H1 (cell line): ENCODE results near the gene CNDP1. TPM values are rescaled to one million over a fixed set of nuclear protein-coding genes. Genes with fewer than 3 reads are reported as not detected.

ENCODE experiments used
- CTCF ChIA-PET: fragments of 300-600 bp; sonication (Branson Sonifier 250); formaldehyde crosslinking; loops from one replicate; lab custom pipeline; 2021; ENCODE audit not compliant: partially characterized antibody; lab: Charles Lee
- POLR2A ChIA-PET: fragments of 300-600 bp; sonication (Branson Sonifier 250); formaldehyde crosslinking; loops from one replicate; lab custom pipeline; 2021; ENCODE audit warnings: inconsistent platforms; ENCODE audit not compliant: partially characterized antibody; lab: Charles Lee
- DNase-seq, 2 experiments: peaks; one replicate each; pipeline versions ENCODE4 v3.0.0 to v3.0.0-alpha.2; 2010 to 2022; ENCODE audit warnings: low spot score in 2 of 2, low read depth in 1 of 2, mixed read lengths in 1 of 2
- FAIRE-seq: peaks from 2 replicates; lab custom pipeline; 2011; peaks lifted over from hg19 to GRCh38; lab: Jason Lieb, UNC
- H2AFZ ChIP-seq: 2 replicates; pipeline ENCODE4 v1.8.1; 2012; ENCODE audit warnings: low read length, inconsistent platforms
- H2AK5ac ChIP-seq: 2 replicates; pipeline ENCODE4 v1.6.1; 2013; ENCODE audit warnings: low read depth, low read length
- H2BK120ac ChIP-seq: replicated peaks from 2 replicates; pipeline ENCODE3; 2013; ENCODE audit warnings: low read depth, low read length, inconsistent platforms
- H2BK12ac ChIP-seq: 2 replicates; pipeline ENCODE4 v1.6.1; 2013; ENCODE audit warnings: low read depth, low read length
- H2BK15ac ChIP-seq: 2 replicates; pipeline ENCODE4 v1.6.1; 2013; ENCODE audit warnings: low read length
- H2BK20ac ChIP-seq: 2 replicates; pipeline ENCODE4 v1.6.1; 2013; ENCODE audit warnings: low read length
- H2BK5ac ChIP-seq: 2 replicates; pipeline ENCODE4 v1.6.1; 2013; ENCODE audit warnings: low read depth, low read length
- H3K14ac ChIP-seq: 2 replicates; pipeline ENCODE4 v1.6.1; 2013; ENCODE audit warnings: inconsistent platforms; ENCODE audit not compliant: insufficient read length
- H3K18ac ChIP-seq: 2 replicates; pipeline ENCODE4 v1.6.1; 2013; ENCODE audit warnings: low read length; ENCODE audit errors: extremely low read depth
- H3K23ac ChIP-seq: 2 replicates; pipeline ENCODE4 v1.6.1; 2013; ENCODE audit warnings: inconsistent platforms; ENCODE audit not compliant: insufficient read length
- H3K23me2 ChIP-seq: 2 replicates; pipeline ENCODE4 v1.6.1; 2013; ENCODE audit warnings: low read depth, low read length
- H3K27ac ChIP-seq: 2 replicates; pipeline ENCODE4 v1.6.1; 2011; ENCODE audit warnings: low read depth, low read length, inconsistent platforms
- H3K27me3 ChIP-seq, 4 experiments: replicated peaks in 1 of 4; 1 replicate in 1 of 4; 2 replicates in 3 of 4; pipeline versions ENCODE4 v1.6.1 to v1.8.1; 2011 to 2013; ENCODE audit warnings: low read length in 3 of 4, mild to moderate bottlenecking in 3 of 4, inconsistent platforms in 2 of 4, mixed read lengths in 2 of 4, moderate library complexity in 1 of 4; ENCODE audit not compliant: control insufficient read depth in 3 of 4, insufficient read depth in 3 of 4; ENCODE audit errors: extremely low read depth in 1 of 4
- H3K36me3 ChIP-seq, 4 experiments: 2 replicates each; pipeline versions ENCODE4 v1.6.1 to v1.8.1; 2011 to 2013; ENCODE audit warnings: mild to moderate bottlenecking in 4 of 4, low read length in 3 of 4, moderate library complexity in 2 of 4, control low read depth in 1 of 4, inconsistent platforms in 1 of 4; ENCODE audit not compliant: insufficient read depth in 4 of 4, control insufficient read depth in 2 of 4
- H3K4ac ChIP-seq: replicated peaks from 2 replicates; pipeline ENCODE3; 2013; ENCODE audit warnings: low read length, low read depth, mixed read lengths, inconsistent platforms; ENCODE audit not compliant: insufficient read length
- H3K4me1 ChIP-seq, 4 experiments: replicated peaks in 1 of 4; 1 replicate in 1 of 4; 2 replicates in 3 of 4; pipeline versions ENCODE4 v1.6.1 to v1.8.1; 2011 to 2013; ENCODE audit warnings: low read length in 3 of 4, inconsistent platforms in 2 of 4, mixed read lengths in 1 of 4; ENCODE audit not compliant: insufficient read depth in 4 of 4, control insufficient read depth in 3 of 4
- H3K4me2 ChIP-seq, 2 experiments: 2 replicates each; pipeline versions ENCODE4 v1.6.1 to v1.8.1; 2011 to 2013; ENCODE audit warnings: low read depth in 2 of 2, low read length in 2 of 2, control low read depth in 1 of 2, inconsistent platforms in 1 of 2, mild to moderate bottlenecking in 1 of 2; ENCODE audit not compliant: insufficient read depth in 1 of 2
- H3K4me3 ChIP-seq, 4 experiments: fragments of 200-600, 300-600 bp in 1 of 4; sonication (generic), shearing (Covaris generic), sonication (Bioruptor Twin) in 1 of 4; 2 replicates each; pipeline versions ENCODE4 v1.5.1 to v1.8.1; 2011 to 2016; ENCODE audit warnings: low read length in 4 of 4, low read depth in 3 of 4, control low read depth in 2 of 4, inconsistent platforms in 2 of 4, mild to moderate bottlenecking in 2 of 4, mixed read lengths in 1 of 4, moderate library complexity in 1 of 4; ENCODE audit not compliant: insufficient read depth in 2 of 4; ENCODE audit errors: extremely low read depth in 1 of 4
- H3K56ac ChIP-seq: replicated peaks from 2 replicates; pipeline ENCODE3; 2013; ENCODE audit warnings: low read depth, mild to moderate bottlenecking, mixed read lengths, low read length, inconsistent platforms; ENCODE audit not compliant: insufficient read length
- H3K79me1 ChIP-seq: 2 replicates; pipeline ENCODE4 v1.6.1; 2013; ENCODE audit warnings: low read depth, low read length, control low read depth
- H3K79me2 ChIP-seq, 2 experiments: 2 replicates each; pipeline versions ENCODE4 v1.6.1 to v1.8.1; 2012 to 2013; ENCODE audit warnings: low read length in 2 of 2, mild to moderate bottlenecking in 2 of 2, inconsistent platforms in 1 of 2; ENCODE audit not compliant: insufficient read depth in 2 of 2, control insufficient read depth in 1 of 2
- H3K9ac ChIP-seq, 4 experiments: replicated peaks in 1 of 4; 1 replicate in 1 of 4; 2 replicates in 3 of 4; pipeline versions ENCODE4 v1.6.1 to v1.8.1; 2011 to 2013; ENCODE audit warnings: low read depth in 3 of 4, low read length in 3 of 4, control low read depth in 2 of 4, mild to moderate bottlenecking in 2 of 4, moderate library complexity in 2 of 4, inconsistent platforms in 1 of 4; ENCODE audit errors: extremely low read depth in 1 of 4
- H3K9me3 ChIP-seq, 2 experiments: 2 replicates each; pipeline versions ENCODE4 v1.6.1 to v1.8.1; 2012 to 2013; ENCODE audit warnings: mild to moderate bottlenecking in 2 of 2, moderate library complexity in 2 of 2, control low read depth in 1 of 2, inconsistent platforms in 1 of 2, low read depth in 1 of 2, low read length in 1 of 2, mixed read lengths in 1 of 2; ENCODE audit not compliant: insufficient read depth in 2 of 2
- H4K20me1 ChIP-seq, 2 experiments: replicated peaks in 1 of 2; 2 replicates each; pipeline versions ENCODE3 to v1.8.1; 2011 to 2013; ENCODE audit warnings: inconsistent platforms in 2 of 2, low read length in 2 of 2, mild to moderate bottlenecking in 1 of 2; ENCODE audit not compliant: insufficient read depth in 2 of 2, control insufficient read depth in 1 of 2
- H4K5ac ChIP-seq: 2 replicates; pipeline ENCODE4 v1.6.1; 2013; ENCODE audit warnings: low read length, low read depth, mixed read lengths, inconsistent platforms; ENCODE audit not compliant: insufficient read length
- H4K8ac ChIP-seq: 2 replicates; pipeline ENCODE4 v1.8.0; 2013; ENCODE audit warnings: mild to moderate bottlenecking, moderate library complexity, low read length, inconsistent platforms; ENCODE audit not compliant: insufficient read depth; ENCODE audit errors: extremely low read depth
- H4K91ac ChIP-seq: replicated peaks from 2 replicates; pipeline ENCODE3; 2013; ENCODE audit warnings: low read length, mixed read lengths, inconsistent platforms; ENCODE audit not compliant: insufficient read length
- CBX5 ChIP-seq: fragments of 300-800, 300-1000 bp; sonication (generic); IDR thresholded peaks from 2 replicates; pipeline ENCODE4 v1.7.1; 2016; ENCODE audit warnings: antibody characterized with exemption, low read length, low read depth
- CHD2 ChIP-seq: IDR thresholded peaks from 2 replicates; pipeline ENCODE4 v1.6.1; 2012; ENCODE audit warnings: low read length, improper control_type of control experiment
- CTBP2 ChIP-seq: IDR thresholded peaks from 2 replicates; pipeline ENCODE4 v1.7.0; 2011; ENCODE audit warnings: borderline replicate concordance, mild to moderate bottlenecking, moderate library complexity, mixed read lengths, low read length; ENCODE audit not compliant: insufficient read depth, insufficient read length
- GABPA ChIP-seq: IDR thresholded peaks from 2 replicates; pipeline ENCODE4 v1.6.1; 2011; ENCODE audit warnings: mild to moderate bottlenecking, low read length, moderate library complexity, borderline replicate concordance; ENCODE audit not compliant: insufficient read depth
- GTF2F1 ChIP-seq: IDR thresholded peaks from 2 replicates; pipeline ENCODE4 v1.6.1; 2012; ENCODE audit warnings: low read depth, low read length, improper control_type of control experiment, borderline replicate concordance
- HDAC2 ChIP-seq, 2 experiments: fragments of 300-600 bp in 1 of 2; sonication (generic) in 1 of 2; IDR thresholded peaks; 2 replicates each; pipeline ENCODE4 v1.6.1; 2011 to 2012; ENCODE audit warnings: low read depth in 2 of 2, low read length in 2 of 2, mild to moderate bottlenecking in 2 of 2, moderate library complexity in 2 of 2, borderline replicate concordance in 1 of 2, inconsistent platforms in 1 of 2
- KDM1A ChIP-seq: fragments of 200-600, 300-600 bp; sonication (generic); IDR thresholded peaks from 2 replicates; pipeline ENCODE4 v1.7.1; 2016; ENCODE audit warnings: mild to moderate bottlenecking, low read length, borderline replicate concordance
- NRF1 ChIP-seq: IDR thresholded peaks from 2 replicates; pipeline ENCODE4 v1.6.1; 2011; ENCODE audit warnings: mild to moderate bottlenecking, low read depth, low read length, improper control_type of control experiment
- PHF8 ChIP-seq: fragments of 200-600 bp; sonication (generic); conservative IDR thresholded peaks from 2 replicates; pipeline ENCODE4 v1.7.1; 2012; ENCODE audit warnings: low read depth, mild to moderate bottlenecking, inconsistent platforms, low read length, moderate library complexity
- SRF ChIP-seq: IDR thresholded peaks from 2 replicates; pipeline ENCODE4 v1.6.1; 2011; ENCODE audit warnings: mild to moderate bottlenecking, low read depth, low read length, moderate library complexity
- TAF7 ChIP-seq: optimal IDR thresholded peaks from 2 replicates; pipeline ENCODE3; 2011; ENCODE audit warnings: low read depth, mild to moderate bottlenecking, inconsistent platforms, low read length, moderate library complexity, borderline replicate concordance
- TEAD4 ChIP-seq: IDR thresholded peaks from 2 replicates; pipeline ENCODE4 v1.6.1; 2012; ENCODE audit warnings: low read depth, low read length, inconsistent platforms, mixed read lengths
- WGBS, 2 experiments: shearing (Covaris generic) in 1 of 2; methylation state at CpG; one replicate each; pipeline versions ENCODE4 v1.1.6 to v1.1.7; 2013 to 2015; ENCODE audit warnings: low lambda C conversion rate in 2 of 2, mixed read lengths in 2 of 2, inconsistent platforms in 1 of 2, low coverage in 1 of 2, missing lambda C conversion rate in 1 of 2; ENCODE audit not compliant: insufficient replicate concordance in 2 of 2, insufficient coverage in 1 of 2, insufficient read length in 1 of 2; ENCODE audit errors: extremely low coverage in 1 of 2, missing lambda C conversion rate in 1 of 2; 5-methylcytosine and 5-hydroxymethylcytosine counted together
- polyA plus RNA-seq, 7 experiments: library from polyadenylated mRNA; depleted of rRNA in 3 of 7; stranded (reverse) in 5 of 7; unstranded in 2 of 7; fragments of >200 nt in 5 of 7; fragments of 200-250 nt in 2 of 7; gene quantifications; 1 replicate in 5 of 7; 2 replicates in 1 of 7; 4 replicates in 1 of 7; pipeline versions ENCODE4 v1.2.1 to v1.2.3, GENCODE V29; 2011 to 2013; ENCODE audit warnings: missing spikeins in 2 of 7, mixed read lengths in 2 of 7
- total RNA-seq: library from RNA; stranded (reverse); fragmentation: NEBNext Ultra II Directional; extraction: Animal tissue kit (Norgen Biotek cat#: 25700); gene quantifications from 2 replicates; pipeline ENCODE4 v1.2.1, GENCODE V29; 2021
- TF ChIP-seq, protein P1 (sequence below): IDR thresholded peaks from 2 replicates; pipeline ENCODE4 v1.6.1; 2011; ENCODE audit warnings: low read length, improper control_type of control experiment

The CNDP1 gene
- total and polyA plus RNA-seq, 2 of the 8 experiments (the other 6 are each of a cell fraction or from before 2014, with no cell fraction given), result 0.09 TPM; not detected in 1

- Histone ChIP-seq H3K23me2 (no peaks in the 10 kb centered on the region), H2BK5ac (no peak overlapping the region), H3K79me2 (no peaks in the 10 kb centered on the region), H2BK12ac (no peak overlapping the region), H3K4me3 (no peak overlapping the region), H3K18ac (no peak overlapping the region), H3K36me3 (no peaks in the 10 kb centered on the region), H3K23ac (no peak overlapping the region), H3K79me1 (no peaks in the 10 kb centered on the region), H2AK5ac (no peak overlapping the region), H3K9ac (no peak overlapping the region), H4K91ac (no peak overlapping the region), H3K27me3 (no peaks in the 10 kb centered on the region; a peak in 1 of 7 replicates), H4K8ac (no peak overlapping the region), H4K20me1 (peaks cover 0 to 3% of the 10 kb centered on the region in 2 experiments), H3K14ac (no peak overlapping the region), H3K56ac (no peak overlapping the region), H2BK15ac (no peak overlapping the region), H2AFZ (no peak overlapping the region), H3K4me1 (no peaks in the 10 kb centered on the region), H2BK120ac (no peak overlapping the region), H3K4me2 (no peak overlapping the region), H2BK20ac (no peak overlapping the region), H3K4ac (no peak overlapping the region), H4K5ac (no peak overlapping the region), H3K27ac (no peak overlapping the region), H3K9me3 (no peaks in the 10 kb centered on the region)
- DNase-seq, result no peak
- ChIA-PET CTCF (no interaction called here), POLR2A (no interaction called here)
- WGBS, 2 experiments, result 82% methylated on average over 8 of the region's 8 CpGs; no CpG with 5 or more reads in 1 of the 2 experiments
- FAIRE-seq, result no peak
- TF ChIP-seq GTF2F1 (no peak), TEAD4 (no peak), KDM1A (no peak), CHD2 (no peak), SRF (no peak), TAF7 (no peak), PHF8 (no peak), CBX5 (no peak), CTBP2 (no peak), NRF1 (no peak), GABPA (no peak), HDAC2 (IDR thresholded peaks at IDR 0.05; ENCODE audit: borderline replicate concordance in 1 of 2, low read depth in 2 of 2, low read length in 2 of 2) (no peak)
- TF ChIP-seq, protein P1, sequence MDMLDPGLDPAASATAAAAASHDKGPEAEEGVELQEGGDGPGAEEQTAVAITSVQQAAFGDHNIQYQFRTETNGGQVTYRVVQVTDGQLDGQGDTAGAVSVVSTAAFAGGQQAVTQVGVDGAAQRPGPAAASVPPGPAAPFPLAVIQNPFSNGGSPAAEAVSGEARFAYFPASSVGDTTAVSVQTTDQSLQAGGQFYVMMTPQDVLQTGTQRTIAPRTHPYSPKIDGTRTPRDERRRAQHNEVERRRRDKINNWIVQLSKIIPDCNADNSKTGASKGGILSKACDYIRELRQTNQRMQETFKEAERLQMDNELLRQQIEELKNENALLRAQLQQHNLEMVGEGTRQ, result no peak
Observed at GRCh38 chr18:74587441-74587840, 53.1 kb downstream of the CNDP1 start.
